Neural progenitor cell (in vitro differentiated cells): ENCODE measurements around the gene WDR45B.

Source experiments
- CTCF ChIP-seq: fragments of 200-600 bp; sonication (generic); IDR thresholded peaks from 2 replicates; pipeline ENCODE4 v1.5.1; 2017; ENCODE audit warnings: antibody characterized with exemption, mild to moderate bottlenecking
- EZH2 ChIP-seq: fragments of 200-600 bp; sonication (generic); IDR thresholded peaks from 2 replicates; pipeline ENCODE4 v1.6.1; 2017; ENCODE audit warnings: antibody characterized with exemption, mild to moderate bottlenecking, moderate library complexity

- TF ChIP-seq CTCF (no peak), EZH2 (no peak)
Observed at GRCh38 chr17:82655038-82655479, 6.8 kb upstream of the WDR45B start.
